Neural cell (in vitro differentiated cells): Measurements from ENCODE around the gene FN1.

Experiments
- CTCF ChIP-seq: fragments of 450-650 bp; IDR thresholded peaks from 2 replicates; pipeline ENCODE4 v1.5.1; 2014; ENCODE audit warnings: antibody characterized with exemption, mild to moderate bottlenecking, moderate library complexity; ENCODE audit not compliant: poor library complexity, severe bottlenecking
- EP300 ChIP-seq: fragments of 450-650 bp; conservative IDR thresholded peaks from 2 replicates; pipeline ENCODE4 v1.6.1; 2014; ENCODE audit warnings: antibody characterized with exemption, mild to moderate bottlenecking, moderate library complexity; ENCODE audit not compliant: poor library complexity, severe bottlenecking
- EZH2 ChIP-seq: fragments of 200-600, 300-800 bp; shearing (Covaris generic), sonication (generic); IDR thresholded peaks from 2 replicates; pipeline ENCODE4 v1.6.1; 2014; ENCODE audit warnings: antibody characterized with exemption, low read length, borderline replicate concordance, mild to moderate bottlenecking; ENCODE audit not compliant: insufficient read depth, poor library complexity, severe bottlenecking
- MXI1 ChIP-seq: fragments of 450-650 bp; conservative IDR thresholded peaks from 2 replicates; pipeline ENCODE4 v1.6.1; 2014; ENCODE audit warnings: antibody characterized with exemption, mild to moderate bottlenecking; ENCODE audit not compliant: poor library complexity, severe bottlenecking
- POLR2AphosphoS5 ChIP-seq: IDR thresholded peaks from 2 replicates; pipeline ENCODE4 v1.6.1; 2012
- REST ChIP-seq: IDR thresholded peaks from 2 replicates; pipeline ENCODE4 v1.6.1; 2012; ENCODE audit warnings: borderline replicate concordance
- SMC3 ChIP-seq: fragments of 450-650 bp; conservative IDR thresholded peaks from 2 replicates; pipeline ENCODE4 v1.6.1; 2014; ENCODE audit warnings: antibody characterized with exemption, mild to moderate bottlenecking, moderate library complexity; ENCODE audit not compliant: poor library complexity
- TAF1 ChIP-seq: IDR thresholded peaks from 2 replicates; pipeline ENCODE4 v1.6.1; 2012; ENCODE audit warnings: low read depth

- TF ChIP-seq REST (no peak), CTCF (no peak), MXI1 (no peak), POLR2AphosphoS5 (no peak), EZH2 (no peak), SMC3 (no peak), EP300 (no peak), TAF1 (no peak)
Observed at GRCh38 chr2:215447056-215447455, 11.2 kb upstream of the FN1 start.
